Esophagus muscularis mucosa (tissue), 4 donors: Measurements from ENCODE around the gene PTPRS. TPM values are rescaled to one million over a fixed set of nuclear protein-coding genes. Genes with fewer than 3 reads are reported as not detected.
A peak's percentile ranks its signal among the peaks of the same experiment; 100 is the strongest.

Source experiments
- DNase-seq: peaks from one replicate; pipeline ENCODE4 v3.0.0-alpha.2; 2017; ENCODE audit errors: extremely low spot score
- H3K27ac ChIP-seq, 4 donors: fragments of 200-600 bp; sonication (generic); replicated peaks in 1 of 4; 1 replicate in 3 of 4; 2 replicates in 1 of 4; pipeline ENCODE4 v1.5.1; 2016 to 2019; ENCODE audit warnings: mild to moderate bottlenecking in 1 of 4
- H3K27me3 ChIP-seq, 4 donors: fragments of 200-600 bp; sonication (generic); one replicate each; pipeline versions ENCODE4 v1.5.1 to v1.6.0; 2016 to 2019
- H3K36me3 ChIP-seq, 4 donors: fragments of 200-600 bp; sonication (generic); one replicate each; pipeline ENCODE4 v1.5.1; 2016 to 2019
- H3K4me1 ChIP-seq, 4 donors: fragments of 200-600 bp; sonication (generic); one replicate each; pipeline ENCODE4 v1.5.1; 2016 to 2019
- H3K4me3 ChIP-seq, 4 donors: fragments of 200-600 bp; sonication (generic); 1 replicate in 2 of 4; 2 replicates in 2 of 4; pipeline ENCODE4 v1.5.1; 2016 to 2019; ENCODE audit warnings: mild to moderate bottlenecking in 4 of 4, moderate library complexity in 1 of 4
- H3K9me3 ChIP-seq, 4 donors: fragments of 200-600 bp; sonication (generic); 1 replicate in 3 of 4; 2 replicates in 1 of 4; pipeline ENCODE4 v1.5.1; 2016 to 2019
- EP300 ChIP-seq: sonication (generic); formaldehyde crosslinking; IDR thresholded peaks from one replicate; pipeline ENCODE4 v1.6.1; 2017; ENCODE audit warnings: antibody characterized with exemption
- POLR2A ChIP-seq: fragments of 450-650 bp; IDR thresholded peaks from one replicate; pipeline ENCODE4 v1.6.1; 2017; ENCODE audit warnings: antibody characterized with exemption, moderate library complexity, mild to moderate bottlenecking, low read depth
- POLR2AphosphoS5 ChIP-seq, 2 donors: sonication (generic); formaldehyde crosslinking; IDR thresholded peaks; one replicate each; pipeline ENCODE4 v1.6.1; 2017; ENCODE audit warnings: antibody characterized with exemption in 2 of 2
- WGBS: methylation state at CpG from one replicate; pipeline ENCODE4 v1.1.5; 2018; 5-methylcytosine and 5-hydroxymethylcytosine counted together
- intact Hi-C: fragments of 100-400 bp; cut with DNase I; formaldehyde crosslinking; loops from one replicate; pipeline ENCODE4 v1.15.1; 2023
- total RNA-seq, 4 donors: library from RNA; depleted of rRNA; stranded (reverse); fragments of >200 nt; gene quantifications; one replicate each; pipeline versions ENCODE4 v1.1.0 to v1.2.1, GENCODE V29; 2016
- TF ChIP-seq, protein P1 (sequence below), 3 experiments: fragments of 200-600 bp in 2 of 3; fragments of 450-650 bp in 1 of 3; sonication (generic) in 2 of 3; IDR thresholded peaks; one replicate each; pipeline ENCODE4 v1.5.1; 2017 to 2019; ENCODE audit warnings: antibody characterized with exemption in 3 of 3, mild to moderate bottlenecking in 2 of 3, moderate library complexity in 1 of 3

The PTPRS gene
- total RNA-seq, 4 donors from 2014 or later: 140 to 311 (median 224) TPM

- H3K27me3 ChIP-seq: no peaks in the 10 kb centered on the region
- WGBS: 83% methylated on average over 7 of the region's 7 CpGs
- intact Hi-C loops: no loop called here
Observed at GRCh38 chr19:5314012-5314906, 26.4 kb downstream of the PTPRS start.

GRCh38 chr19:5313307-5313706 lies 27.3 kb downstream of the PTPRS start:
- DNase-seq: no peak
- no peak overlapping the region for H3K27ac ChIP-seq
- intact Hi-C loops: no loop called here
- peaks cover 0 to 19% (median 7%) of the 10 kb centered on the region in 4 donors for H3K4me1 ChIP-seq
- H3K4me3 ChIP-seq: no peak overlapping the region
- no peaks in the 10 kb centered on the region for H3K36me3 ChIP-seq
- no peaks in the 10 kb centered on the region for H3K27me3 ChIP-seq
- H3K9me3 ChIP-seq: no peaks in the 10 kb centered on the region
- TF ChIP-seq POLR2A (no peak), EP300 (no peak), POLR2AphosphoS5 (IDR thresholded peaks at IDR 0.05) (no peak)
- TF ChIP-seq, protein P1, sequence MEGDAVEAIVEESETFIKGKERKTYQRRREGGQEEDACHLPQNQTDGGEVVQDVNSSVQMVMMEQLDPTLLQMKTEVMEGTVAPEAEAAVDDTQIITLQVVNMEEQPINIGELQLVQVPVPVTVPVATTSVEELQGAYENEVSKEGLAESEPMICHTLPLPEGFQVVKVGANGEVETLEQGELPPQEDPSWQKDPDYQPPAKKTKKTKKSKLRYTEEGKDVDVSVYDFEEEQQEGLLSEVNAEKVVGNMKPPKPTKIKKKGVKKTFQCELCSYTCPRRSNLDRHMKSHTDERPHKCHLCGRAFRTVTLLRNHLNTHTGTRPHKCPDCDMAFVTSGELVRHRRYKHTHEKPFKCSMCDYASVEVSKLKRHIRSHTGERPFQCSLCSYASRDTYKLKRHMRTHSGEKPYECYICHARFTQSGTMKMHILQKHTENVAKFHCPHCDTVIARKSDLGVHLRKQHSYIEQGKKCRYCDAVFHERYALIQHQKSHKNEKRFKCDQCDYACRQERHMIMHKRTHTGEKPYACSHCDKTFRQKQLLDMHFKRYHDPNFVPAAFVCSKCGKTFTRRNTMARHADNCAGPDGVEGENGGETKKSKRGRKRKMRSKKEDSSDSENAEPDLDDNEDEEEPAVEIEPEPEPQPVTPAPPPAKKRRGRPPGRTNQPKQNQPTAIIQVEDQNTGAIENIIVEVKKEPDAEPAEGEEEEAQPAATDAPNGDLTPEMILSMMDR (IDR thresholded peaks at IDR 0.05): no peak
- WGBS: 44% methylated on average over 12 of the region's 17 CpGs

More at GRCh38 chr19:5314012-5314906, 26.4 kb downstream of the PTPRS start:
- Histone ChIP-seq H3K36me3 (no peaks in the 10 kb centered on the region), H3K4me1 (peaks cover 0 to 9% (median 0%) of the 10 kb centered on the region in 4 donors), H3K27ac (no peak overlapping the region), H3K9me3 (no peaks in the 10 kb centered on the region), H3K4me3 (no peak overlapping the region)
- TF ChIP-seq, protein P1 (IDR thresholded peaks at IDR 0.05): no peak
- TF ChIP-seq POLR2AphosphoS5 (IDR thresholded peaks at IDR 0.05): no peak
- no peak for TF ChIP-seq POLR2A
- no peak for TF ChIP-seq EP300
- no peak for DNase-seq

- WGBS: 94% methylated on average over 8 of the region's 8 CpGs
- intact Hi-C loops: no loop called here
- Histone ChIP-seq H3K4me3 (no peak overlapping the region), H3K4me1 (peaks cover 0 to 22% (median 10%) of the 10 kb centered on the region in 4 donors), H3K27me3 (no peaks in the 10 kb centered on the region), H3K9me3 (no peaks in the 10 kb centered on the region), H3K36me3 (no peaks in the 10 kb centered on the region), H3K27ac (no peak overlapping the region)
- no peak for TF ChIP-seq EP300
- TF ChIP-seq POLR2A: no peak
- TF ChIP-seq, protein P1 (IDR thresholded peaks at IDR 0.05): no peak
- no peak for TF ChIP-seq POLR2AphosphoS5 (IDR thresholded peaks at IDR 0.05)
- DNase-seq: no peak
Observed at GRCh38 chr19:5312058-5312457, 28.6 kb downstream of the PTPRS start.

- intact Hi-C loops: no loop called here
- DNase-seq: no peak
- Histone ChIP-seq H3K4me3 (no peak overlapping the region), H3K27me3 (no peaks in the 10 kb centered on the region), H3K27ac (peak overlapping the region; percentile 80 to 86 (median 84)), H3K36me3 (no peaks in the 10 kb centered on the region), H3K9me3 (no peaks in the 10 kb centered on the region), H3K4me1 (peaks cover 0 to 22% (median 10%) of the 10 kb centered on the region in 4 donors)
- TF ChIP-seq, protein P1 (IDR thresholded peaks at IDR 0.05): no peak
- TF ChIP-seq POLR2AphosphoS5 (IDR thresholded peaks at IDR 0.05) (no peak), POLR2A (no peak), EP300 (no peak)
- 57% methylated on average over 17 of the region's 17 CpGs for WGBS
Observed at GRCh38 chr19:5309438-5310204, 31.0 kb downstream of the PTPRS start.
